HG02884 (cell line): Measurements from ENCODE around the gene ADIRF.
A peak's percentile ranks its signal among the peaks of the same experiment; 100 is the strongest.

Experiments
- ATAC-seq: cut with Tn5 transposase; IDR thresholded peaks from one replicate; pipeline ENCODE4 v1.9.1; 2021; ENCODE audit warnings: mild to moderate bottlenecking, moderate library complexity; ENCODE audit not compliant: unreplicated experiment

The ADIRF gene

DNA sequence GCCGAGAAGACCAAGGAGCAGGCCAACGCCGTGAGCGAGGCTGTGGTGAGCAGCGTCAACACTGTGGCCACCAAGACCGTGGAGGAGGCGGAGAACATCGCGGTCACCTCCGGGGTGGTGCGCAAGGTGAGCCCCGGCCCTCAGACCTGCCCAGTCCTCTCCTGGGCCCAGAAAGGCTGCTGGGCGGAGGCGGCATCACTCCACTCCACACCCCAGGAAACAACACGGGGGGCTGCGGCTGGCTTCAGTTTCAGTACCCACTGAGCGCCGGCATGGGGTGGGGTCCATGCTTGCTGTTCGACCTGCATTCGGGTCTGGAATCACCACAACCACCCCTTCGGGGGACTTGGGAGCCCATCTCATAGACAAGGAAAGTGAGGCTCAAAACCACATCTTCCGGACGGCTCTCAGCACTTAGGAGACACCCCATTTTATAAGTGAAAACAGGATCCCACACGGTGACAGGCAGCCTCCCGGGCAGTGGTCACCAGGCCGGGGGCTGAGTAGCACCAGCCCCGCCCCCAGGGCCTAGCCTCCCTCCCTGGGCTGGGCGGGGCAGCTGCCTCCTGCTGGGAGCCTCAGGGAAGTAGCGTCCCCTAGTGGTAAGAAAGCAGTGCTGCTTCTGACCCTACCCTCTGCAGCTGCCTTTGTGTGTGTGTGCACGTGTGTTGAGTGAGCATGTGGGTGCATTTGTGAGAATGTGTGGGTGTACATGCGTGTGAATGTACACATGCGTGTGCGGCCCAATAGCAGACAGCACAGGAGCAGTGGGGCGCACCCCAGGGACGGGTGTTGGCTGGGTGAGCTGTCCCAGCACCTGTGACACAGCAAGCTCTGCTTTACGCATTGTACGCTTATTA lies 8.0 kb upstream of the ADIRF start:
- peak; percentile 80 for ATAC-seq

DNA sequence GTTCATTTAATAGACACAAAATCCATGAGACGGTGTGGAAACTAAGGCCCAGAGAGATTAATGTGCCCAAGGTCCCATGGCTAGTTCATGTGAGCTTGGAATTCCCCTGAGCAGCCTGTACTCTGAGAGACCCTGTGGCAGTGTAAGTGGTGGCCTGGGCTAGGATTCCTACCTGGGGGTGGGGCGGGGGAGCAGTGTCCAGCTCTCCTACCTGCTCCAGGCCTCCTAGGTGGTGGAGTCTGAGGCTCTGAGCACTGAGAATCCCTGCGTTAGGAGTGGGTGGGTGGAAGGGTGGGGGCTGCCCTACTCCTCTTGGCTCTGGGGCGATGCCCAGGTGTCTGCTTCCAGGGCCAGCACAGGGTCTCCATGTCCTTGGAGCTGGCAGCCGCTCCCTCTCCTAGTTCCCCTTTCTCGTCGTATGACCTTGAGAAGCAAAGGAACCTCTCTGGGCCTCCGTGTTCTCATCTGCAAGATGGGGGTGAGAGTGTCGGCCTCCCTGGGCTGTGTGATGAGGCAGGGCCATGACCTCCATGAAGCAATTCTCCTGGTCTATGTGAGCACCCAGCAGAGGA lies 7.3 kb upstream of the ADIRF start:
- no peak for ATAC-seq

DNA sequence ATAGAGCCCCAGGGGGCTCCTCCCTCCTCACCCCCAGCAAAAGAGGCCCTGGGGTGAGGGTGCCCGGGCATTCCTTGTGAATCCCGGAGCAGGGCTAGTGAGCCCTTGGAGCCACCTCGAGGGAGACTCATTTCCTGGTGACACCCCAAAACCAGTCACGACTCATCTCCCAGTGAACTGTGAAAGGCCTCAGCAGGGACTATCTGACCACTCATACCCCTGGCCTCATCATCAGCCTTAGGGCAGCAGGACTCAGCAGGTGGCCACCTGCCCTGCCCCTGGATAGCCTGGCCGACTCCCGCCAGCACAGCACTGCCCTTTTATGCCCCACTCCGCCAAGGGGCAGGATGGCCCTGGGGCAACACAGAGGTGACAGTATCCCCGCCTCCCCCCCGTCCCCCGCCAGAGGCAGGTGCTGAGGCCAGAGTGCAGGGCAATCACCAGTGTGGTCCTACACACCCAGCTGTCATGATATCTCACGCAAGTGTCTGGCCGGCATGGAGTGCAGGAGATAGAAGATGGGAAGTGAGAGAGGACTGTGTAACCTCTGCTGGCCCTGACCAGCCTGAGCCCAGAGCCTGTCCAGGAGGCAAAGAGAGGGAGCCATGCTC lies 6.7 kb upstream of the ADIRF start:
- no peak for ATAC-seq

DNA sequence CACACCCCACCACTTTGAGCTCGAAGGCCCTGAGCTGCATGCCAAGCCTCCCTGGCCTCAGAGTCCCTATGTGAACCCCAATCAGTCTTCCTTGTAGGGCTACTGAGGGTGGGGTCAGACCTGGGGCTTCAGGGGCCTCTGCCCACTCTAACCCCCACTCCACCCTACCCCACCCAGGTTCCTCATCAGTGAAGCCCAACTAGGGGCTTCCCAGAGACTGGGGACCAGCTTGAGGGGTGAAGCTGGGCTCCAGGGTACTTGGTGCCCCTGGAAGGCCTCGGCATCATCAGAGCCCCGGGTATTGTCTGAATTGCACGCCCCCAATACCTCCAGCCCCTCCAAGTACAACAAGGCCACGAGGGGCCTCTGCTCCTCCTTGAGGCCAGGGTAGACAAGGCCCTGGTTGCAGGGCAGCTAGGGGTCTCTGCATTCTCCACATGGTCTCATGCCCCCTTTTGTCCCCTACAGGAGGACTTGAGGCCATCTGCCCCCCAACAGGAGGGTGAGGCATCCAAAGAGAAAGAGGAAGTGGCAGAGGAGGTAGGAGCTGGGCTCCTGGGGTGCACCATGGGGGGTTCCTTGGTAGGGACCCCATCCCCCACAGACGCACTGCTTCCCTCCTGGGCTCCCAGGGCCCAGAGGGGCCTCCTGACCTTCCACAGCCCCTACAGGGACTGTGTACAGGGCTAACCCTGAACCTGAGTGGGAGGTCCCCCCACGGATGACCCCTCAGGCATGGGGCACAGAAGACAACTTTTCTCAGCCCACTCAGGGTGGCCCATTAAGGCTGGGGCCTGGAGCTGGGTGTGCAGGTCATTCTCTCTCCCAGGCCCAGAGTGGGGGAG lies 5.9 kb upstream of the ADIRF start:
- ATAC-seq: no peak

DNA sequence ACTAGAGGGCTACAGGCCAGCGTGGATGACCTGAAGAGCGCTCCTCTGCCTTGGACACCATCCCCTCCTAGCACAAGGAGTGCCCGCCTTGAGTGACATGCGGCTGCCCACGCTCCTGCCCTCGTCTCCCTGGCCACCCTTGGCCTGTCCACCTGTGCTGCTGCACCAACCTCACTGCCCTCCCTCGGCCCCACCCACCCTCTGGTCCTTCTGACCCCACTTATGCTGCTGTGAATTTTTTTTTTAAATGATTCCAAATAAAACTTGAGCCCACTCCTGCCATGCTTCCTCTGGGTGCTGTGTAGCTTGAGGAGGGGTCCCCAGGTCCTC lies 5.3 kb upstream of the ADIRF start:
- no peak for ATAC-seq

DNA sequence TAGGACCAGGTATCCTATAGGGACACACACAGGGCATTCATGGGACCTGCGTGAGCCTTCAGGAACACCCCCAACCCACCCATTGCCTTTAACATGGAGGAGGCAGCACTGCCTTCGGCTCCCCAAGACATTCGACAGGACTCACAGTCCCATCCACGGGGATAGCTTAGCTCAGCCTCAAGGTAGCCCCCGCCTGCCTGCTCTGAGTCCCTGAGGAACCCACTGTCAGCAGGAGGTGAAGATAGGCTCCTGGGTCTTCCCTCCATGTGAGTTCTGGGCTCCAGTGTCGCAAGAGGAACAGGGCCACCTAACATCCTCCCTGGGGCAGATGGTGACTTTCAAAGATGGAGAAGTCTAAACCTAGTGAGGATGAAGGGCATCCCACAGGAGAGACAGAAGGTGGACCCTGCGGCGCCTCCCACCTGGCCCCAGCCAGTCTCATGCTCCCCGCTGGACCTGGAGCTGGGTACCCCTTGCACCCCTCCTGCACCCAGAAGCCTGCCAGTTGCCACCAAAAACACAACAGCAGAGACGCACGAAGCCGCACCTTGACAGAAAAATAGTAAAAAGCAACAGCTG lies 4.9 kb upstream of the ADIRF start:
- no peak for ATAC-seq

DNA sequence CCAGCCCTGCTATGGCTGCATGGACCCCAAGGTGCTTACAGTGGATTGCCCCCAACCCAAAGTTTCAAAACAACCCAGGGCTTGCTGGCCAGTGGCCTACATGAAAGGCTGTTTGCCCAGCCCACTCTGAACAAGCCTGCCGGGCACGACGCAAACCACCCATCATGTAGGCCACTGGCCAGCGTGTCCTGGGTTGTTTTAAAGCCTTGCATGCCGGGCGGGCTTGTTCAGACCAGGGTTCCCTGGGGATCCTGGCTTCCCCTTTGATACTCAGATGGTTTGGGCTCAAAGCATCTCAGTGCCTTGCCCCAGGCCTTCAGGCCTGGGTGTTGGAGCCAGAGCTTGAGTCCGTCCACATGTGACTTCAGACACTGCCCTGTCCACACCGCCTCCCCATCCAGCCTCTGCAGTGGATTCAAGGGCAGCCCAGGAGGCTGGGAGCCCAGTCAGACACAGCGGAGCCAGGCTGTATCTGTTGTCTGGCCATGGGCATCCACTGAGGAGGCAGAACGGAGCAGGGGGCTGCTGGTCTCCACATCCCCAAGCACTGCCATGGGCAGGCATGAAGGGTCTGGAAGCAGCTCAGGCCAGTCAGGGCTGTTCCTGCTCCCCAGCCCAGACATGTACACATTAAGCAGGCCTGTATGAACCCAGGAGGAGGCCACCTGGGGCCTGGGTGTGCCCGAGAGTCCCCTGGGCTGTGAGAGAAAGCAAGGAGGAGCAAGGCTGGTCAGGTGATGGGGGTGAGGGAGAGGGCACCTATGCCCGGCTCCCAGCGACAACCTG lies 4.0 kb upstream of the ADIRF start:
- ATAC-seq: no peak

DNA sequence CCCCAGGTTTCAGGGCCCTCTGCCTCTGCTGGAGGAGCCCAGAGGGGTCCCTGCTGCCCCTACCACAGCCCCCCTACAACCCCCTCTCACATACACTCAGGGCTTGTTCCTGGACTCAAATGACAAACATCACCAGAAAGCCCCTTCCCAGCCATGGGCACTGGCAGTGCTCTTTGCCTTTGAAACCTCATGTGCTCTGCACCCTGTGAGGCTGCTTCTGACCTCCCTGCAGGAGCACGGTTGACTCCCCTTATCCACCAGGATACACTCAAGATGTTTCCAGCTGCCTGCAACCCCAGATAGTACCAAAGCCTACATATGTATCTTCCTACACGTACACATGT lies 3.5 kb upstream of the ADIRF start:
- no peak for ATAC-seq

DNA sequence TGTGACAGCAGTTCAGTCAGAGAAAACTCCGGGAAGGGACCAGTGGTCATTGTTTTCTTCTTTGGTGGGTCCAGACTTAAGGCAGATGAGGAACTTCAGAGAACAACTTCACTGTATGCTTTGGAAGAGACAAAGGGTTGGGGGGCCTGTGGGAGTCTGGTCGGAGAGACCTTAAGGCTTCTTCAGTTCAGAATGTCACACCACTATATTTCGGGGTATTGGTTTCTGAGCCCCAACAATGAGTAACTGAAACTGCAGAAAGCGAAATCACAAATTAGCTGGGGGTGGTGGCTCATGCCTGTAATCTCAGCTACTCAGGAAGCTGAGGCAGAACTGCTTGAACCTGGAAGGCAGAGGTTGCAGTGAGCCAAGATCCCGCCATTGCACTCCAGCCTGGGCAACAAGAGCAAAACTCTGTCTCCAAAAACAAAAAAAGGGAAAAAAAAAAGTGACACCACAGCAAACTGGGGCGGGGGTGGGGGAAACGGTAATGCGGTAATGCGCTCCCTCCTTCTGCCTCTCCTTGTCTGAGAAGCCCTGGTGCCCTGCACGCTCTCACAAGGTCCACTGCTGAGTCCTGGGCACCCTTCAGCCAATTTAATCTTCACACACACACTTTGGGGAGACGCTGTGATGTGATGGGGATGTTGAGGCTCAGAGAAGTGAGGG lies 2.2 kb upstream of the ADIRF start:
- no peak for ATAC-seq

DNA sequence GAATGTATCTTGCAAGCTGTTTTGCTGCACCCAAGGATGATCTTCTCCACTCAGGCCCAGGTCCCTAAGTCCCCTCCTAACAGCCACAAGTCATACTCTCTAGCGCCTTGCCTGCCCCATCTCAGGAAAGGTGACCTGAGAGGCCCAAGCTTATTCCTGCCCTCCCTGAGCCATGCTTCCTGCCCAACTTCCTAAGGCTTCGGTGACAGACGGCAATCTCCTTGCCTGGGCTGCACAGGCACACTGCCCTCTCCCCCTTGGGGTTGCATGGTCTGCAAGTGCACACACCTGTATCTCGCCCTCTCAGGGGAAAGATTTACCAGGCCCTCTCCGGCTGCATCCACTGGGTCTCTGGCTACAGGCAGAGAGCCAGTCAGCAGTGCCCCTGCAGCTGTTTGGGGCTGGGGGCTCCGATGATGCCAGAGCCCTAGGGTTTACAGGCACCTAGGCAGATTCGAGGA lies 771 bp upstream of the ADIRF start:
- ATAC-seq: no peak

DNA sequence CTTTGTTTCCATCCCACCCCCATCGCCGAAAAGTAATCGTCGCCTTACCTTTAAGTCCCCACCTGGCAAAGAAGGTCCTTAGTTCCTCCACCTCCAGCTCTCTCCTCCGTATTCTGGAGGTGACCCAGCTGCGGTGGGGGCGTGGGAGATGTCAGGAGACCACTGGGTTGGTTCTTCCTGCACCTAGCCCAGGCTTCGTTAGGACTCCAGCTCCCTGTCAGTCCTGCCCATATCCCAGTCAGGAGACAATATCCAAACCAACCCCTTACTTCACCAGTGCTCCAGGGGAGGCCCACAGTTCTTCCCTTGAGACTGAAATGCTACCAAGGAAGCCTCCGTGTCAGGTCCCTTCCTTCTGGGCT lies 693 bp downstream of the ADIRF start:
- no peak for ATAC-seq

DNA sequence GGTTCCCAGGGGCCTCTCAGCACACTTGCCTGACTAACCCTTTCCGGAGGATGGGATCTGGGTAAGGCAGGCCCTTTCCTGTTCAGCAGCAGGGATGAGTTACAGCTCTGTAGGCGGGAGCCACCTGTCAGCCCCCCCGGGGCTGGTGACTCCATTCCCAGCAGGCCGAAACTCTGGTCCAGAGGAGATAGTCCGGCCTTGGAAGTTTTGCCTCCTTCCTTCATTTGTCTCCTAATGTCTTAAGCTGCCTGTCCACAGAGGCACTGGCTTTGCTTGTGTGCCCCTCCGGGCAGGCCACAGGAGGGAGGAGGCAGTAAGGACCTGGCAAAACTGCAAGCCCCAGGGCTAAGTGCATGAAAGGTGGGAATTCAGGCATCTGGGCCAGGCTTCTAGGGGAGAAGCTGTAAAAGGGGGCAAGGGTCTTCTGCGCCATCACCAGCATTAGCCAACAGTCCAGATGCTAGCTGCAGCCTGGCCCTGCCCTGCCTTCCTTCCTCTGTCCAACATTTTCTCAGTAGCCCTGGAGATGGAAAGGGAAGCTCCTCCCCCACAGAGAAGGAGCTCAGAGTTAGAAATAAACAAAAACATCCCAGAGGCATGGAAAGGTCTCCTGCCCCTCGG lies 1.2 kb downstream of the ADIRF start:
- no peak for ATAC-seq

DNA sequence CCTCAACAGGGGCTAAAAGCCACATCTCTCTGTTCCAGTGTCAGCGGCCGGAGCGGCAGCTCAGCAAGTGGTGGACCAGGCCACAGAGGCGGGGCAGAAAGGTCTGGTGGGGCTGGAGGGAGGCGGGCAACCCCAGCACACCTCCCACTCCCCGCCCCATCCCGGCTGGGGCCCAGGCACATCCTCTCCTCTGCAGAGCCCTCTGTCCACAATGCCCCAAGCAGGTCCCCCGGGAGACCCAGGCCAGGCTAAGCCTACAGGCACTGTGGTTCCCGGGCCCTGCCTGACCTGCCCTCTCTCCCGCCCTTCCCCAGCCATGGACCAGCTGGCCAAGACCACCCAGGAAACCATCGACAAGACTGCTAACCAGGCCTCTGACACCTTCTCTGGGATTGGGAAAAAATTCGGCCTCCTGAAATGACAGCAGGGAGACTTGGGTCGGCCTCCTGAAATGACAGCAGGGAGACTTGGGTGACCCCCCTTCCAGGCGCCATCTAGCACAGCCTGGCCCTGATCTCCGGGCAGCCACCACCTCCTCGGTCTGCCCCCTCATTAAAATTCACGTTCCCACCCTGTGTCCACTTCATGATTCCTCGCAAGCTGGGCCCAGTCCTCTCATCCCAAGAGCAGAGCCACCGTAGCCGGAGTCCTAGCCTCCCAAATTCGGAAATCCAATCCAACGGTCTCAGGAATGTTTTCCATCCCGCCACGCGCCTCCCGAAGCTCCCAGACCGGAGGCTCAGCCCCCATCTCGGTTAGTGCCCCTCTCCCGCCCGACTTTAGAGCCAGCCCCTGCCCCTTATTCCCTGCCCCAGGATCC lies 2.1 kb downstream of the ADIRF start:
- ATAC-seq: no peak

DNA sequence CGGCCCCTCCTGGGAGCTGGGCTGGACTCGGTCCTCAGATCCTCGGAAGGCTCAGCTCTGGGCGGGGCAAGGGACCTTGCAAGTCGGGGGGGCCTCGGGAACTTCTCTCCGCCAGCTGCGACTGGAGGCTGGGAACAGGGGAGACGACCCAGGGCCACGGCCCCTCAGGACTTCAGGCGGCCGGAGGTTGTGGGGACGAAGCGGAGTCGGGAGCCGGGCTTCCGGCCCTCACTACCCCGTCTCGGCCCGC lies 2.6 kb downstream of the ADIRF start:
- no peak for ATAC-seq

DNA sequence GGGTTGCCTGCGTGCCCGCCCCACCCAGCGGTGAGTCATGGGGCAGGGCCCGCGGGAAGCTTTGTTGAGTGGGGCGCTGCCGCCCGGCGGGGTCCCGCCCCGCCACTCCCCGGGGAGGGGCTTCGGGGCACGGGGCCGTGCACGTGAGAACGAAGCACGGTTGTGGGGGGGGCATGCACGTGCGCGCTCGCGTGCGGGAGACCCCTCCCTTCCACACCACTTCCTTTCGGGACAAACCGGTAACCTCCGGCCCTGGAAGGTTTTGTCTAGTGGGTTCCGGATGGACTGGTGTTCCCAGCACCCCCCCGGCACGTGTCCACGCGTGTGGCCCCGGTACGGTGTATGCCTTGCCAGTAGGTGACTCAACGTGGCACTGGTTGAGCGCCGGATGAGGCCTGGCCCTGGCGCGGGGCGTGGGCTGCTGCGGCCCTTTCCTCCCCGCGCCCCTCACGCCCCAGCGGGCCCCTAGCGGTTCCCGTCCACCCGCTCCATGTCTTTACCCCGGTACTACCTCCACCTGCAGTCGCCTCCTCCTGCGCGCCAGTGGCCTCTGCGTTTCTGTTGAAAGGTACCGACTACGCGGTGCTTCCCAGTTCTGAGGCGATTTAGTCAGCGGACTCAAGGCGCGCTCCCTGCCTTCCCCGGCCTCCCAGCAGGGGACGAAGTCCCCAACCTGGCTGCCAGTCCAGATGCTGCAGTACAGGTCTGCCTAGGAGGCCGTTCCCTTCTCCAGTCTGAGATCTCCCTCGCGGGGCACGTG lies 3.1 kb downstream of the ADIRF start:
- peak; percentile 62 for ATAC-seq

DNA sequence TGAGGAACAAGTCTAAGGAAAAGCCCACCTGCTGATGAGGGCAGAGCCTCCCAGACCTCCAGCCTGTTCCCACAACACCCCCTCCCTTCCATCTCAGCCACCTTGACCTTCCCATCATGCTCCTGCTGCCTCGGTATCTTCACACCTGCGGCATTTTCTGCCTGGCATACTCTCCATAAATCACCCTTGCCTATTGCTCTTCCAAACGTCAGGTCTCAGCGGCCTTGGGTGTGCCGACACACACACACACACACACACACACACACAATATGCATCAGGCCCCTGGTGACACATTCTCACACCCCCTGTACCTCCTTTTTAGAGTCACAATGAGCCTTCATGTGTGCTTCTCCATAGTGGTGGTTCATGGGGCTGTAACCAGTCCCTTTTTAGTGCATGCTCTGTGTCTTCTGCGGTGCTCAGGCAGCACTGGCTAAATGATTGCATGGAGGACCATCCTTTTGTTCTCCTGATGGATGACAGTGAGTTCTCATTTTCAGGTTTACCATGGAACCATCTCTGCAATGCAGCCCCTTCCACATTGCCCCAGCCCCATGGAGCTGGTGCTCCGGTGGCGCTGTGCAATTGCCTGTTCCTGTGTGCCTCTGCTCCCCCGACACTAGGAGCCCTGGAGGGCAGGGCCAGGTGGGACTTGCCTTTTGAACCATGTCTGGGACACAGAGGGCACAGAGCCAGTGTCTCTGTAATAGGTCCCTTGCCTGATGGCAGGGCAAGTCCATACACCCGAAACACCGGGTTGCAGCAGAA lies 4.5 kb downstream of the ADIRF start:
- no peak for ATAC-seq

DNA sequence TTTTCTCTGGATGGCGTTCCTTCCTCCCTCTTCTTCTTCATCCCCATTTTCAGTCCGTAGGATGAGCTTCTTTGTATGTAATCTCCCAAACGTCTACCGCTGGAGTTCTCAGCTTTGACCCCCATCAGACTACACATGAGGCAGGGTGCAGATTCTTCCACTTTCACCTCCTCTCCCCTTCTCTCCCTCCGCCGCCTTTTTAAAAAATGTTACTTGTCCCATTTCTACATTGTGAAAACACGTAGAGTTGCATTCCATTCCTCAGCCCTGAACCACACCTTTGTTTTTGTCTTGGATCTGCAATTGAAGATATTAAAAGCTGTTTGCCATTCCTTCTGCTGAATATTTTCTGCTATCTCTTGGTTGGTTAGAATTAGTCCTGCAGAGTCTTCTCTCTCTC lies 6.2 kb downstream of the ADIRF start:
- ATAC-seq: no peak
